ENCODE data around the gene FAM72B.
"Not testable (repeated sequence)": the region's sequence is repeated elsewhere in the genome, so short reads cannot be mapped to it uniquely, and the experiment has no call there.

The FAM72B gene

GRCh38 chr1:121199763-121200162, 15.6 kb upstream of the FAM72B start:
- DNase-seq = not testable (repeated sequence)

DNA sequence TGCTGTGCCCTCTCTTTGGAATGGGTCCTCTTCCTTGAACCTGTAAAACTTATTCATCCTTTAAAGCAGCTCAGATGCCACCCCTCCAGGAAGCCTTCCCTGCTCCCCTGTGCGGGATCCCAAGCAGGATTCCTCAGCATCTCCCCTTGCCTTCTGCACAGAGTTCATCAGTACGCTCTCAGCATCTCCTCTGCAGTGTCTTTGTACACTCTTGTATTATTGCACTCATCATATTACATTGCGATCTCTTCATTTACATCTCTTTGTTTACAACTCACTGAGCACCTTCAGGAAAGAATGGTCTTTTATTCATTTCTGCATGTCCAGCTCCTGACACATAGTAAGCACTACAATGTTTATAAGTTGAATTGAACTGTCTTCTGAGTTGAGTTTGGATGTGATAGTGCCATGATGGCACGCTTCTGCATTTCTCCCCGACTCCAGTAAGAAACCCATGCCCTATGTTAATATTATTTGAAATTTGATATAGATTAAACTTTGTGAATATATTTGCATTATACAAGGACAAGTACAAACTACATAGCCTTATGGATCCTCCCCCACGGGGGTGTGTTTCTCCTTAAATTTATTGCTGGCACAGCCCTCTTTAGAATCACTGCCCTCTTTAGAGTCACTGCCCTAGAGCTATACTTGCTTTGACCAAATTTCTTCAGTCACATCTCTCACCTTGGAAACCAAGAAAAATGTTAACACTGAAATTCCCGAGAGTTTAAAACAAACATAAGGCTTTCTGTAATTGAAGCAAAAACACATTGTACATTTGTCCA, 13.1 kb upstream of the FAM72B start:
- DNase-seq = not testable (repeated sequence)

DNA sequence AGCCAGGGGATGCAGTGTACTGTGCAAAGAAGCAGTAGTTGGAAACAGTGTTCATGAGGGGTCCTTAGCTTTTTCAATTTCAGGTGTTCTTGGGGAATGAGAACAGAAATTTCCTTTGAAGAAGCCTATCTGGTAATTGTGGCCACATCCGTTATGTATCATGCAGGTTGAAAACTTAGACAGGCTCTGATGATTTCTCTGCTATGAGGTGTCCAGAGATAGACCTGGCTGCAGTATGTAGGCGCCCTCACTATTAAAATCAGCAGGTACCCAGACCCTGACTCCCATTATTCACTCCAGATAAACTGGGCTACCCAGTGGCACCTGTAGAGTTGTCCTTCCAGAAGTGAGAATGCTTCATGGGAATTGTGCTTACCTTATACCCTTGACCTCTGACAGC, 8.4 kb upstream of the FAM72B start:
- not testable (repeated sequence) for DNase-seq

DNA sequence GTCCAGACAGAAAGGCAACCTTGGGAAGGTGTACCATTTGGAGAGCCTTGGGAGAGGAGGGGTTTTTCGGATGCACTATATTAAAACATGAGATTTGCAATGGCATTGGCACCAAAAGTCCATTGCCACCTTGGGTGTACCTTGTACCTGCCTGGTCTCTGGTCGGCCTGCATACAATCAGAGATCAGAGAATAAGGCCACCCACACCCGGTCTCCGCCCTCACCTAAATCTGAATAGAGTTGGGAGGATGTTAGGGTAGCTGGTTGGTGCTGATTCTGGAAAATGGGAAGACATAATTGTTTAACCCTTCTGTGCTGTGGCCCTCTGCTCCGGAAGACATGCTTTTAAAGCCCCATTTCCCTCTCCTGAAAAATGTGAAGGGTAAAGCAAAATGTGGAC, 3.8 kb upstream of the FAM72B start:
- DNase-seq = not testable (repeated sequence)

- DNase-seq = not testable (repeated sequence)
Observed at GRCh38 chr1:121186191-121186590, 2.1 kb upstream of the FAM72B start.

GRCh38 chr1:121185140-121185708, 1.1 kb upstream of the FAM72B start:
- not testable (repeated sequence) for DNase-seq

- not testable (repeated sequence) for DNase-seq
Observed at GRCh38 chr1:121183867-121184266, 273 bp downstream of the FAM72B start.

DNA sequence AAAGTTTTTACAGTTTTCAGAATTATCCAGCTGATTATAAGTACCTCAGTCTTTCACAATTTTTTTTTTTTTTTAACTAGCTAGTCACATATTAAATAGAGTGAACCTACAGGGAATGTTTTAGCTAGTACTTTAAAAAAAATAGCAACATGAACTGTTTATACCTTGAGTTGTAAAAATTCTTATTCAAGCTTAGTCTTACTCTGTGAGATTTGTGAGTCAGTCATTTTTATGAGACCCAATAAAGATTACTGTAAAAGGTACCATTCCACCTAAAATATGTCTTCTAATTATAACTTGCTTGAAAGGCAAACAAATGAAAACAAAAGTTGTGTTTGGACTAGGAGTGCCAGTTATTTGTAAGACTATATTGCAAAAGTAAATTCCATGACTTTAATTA, 5.9 kb downstream of the FAM72B start:
- DNase-seq = not testable (repeated sequence)

DNA sequence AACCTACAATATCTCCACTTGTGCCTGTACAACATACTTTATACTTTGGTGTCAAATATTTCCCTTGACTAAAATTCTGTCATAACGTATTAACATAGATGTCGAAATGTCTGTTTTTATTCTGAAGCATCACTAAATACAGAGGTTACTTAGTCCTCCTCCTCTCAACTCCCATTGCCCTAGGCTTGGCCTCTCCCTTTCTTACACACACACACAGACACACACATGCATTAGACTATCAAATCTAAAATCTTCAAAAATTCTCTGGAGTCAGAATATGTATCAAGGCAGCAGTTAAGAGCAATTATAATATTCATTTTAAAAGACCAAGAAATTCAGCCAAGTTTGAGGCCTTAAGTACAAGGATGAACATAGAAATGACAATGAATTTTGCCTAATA, 7.5 kb downstream of the FAM72B start:
- DNase-seq = not testable (repeated sequence)

DNA sequence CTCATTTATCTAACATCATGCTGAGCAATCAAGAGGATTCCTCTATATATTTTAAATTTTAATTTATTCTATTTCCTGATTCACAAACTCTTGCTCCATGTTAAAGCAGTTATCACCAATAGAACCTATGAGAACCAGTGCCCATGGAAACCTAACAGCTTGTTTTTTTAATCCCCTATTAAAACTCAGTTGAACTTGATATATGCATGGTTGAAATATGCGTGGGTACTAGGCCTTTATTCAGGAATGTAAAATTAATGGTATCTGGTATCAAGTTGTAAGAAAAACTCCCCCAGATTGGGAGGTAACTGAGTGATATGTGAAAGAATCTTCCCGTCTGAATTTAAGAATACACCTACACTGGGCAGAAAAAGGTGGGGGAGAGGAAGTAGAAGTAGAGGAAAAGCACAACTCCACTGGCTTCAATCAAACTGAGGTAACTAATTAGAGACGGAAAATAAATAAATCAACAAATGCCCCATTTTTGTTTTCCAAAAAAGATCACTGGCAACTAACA, 15.9 kb downstream of the FAM72B start:
- DNase-seq = not testable (repeated sequence)

GRCh38 chr1:121167225-121167738, 16.9 kb downstream of the FAM72B start:
- DNase-seq = not testable (repeated sequence)

- not testable (repeated sequence) for DNase-seq
Observed at GRCh38 chr1:121165296-121165695, 18.8 kb downstream of the FAM72B start.

DNA sequence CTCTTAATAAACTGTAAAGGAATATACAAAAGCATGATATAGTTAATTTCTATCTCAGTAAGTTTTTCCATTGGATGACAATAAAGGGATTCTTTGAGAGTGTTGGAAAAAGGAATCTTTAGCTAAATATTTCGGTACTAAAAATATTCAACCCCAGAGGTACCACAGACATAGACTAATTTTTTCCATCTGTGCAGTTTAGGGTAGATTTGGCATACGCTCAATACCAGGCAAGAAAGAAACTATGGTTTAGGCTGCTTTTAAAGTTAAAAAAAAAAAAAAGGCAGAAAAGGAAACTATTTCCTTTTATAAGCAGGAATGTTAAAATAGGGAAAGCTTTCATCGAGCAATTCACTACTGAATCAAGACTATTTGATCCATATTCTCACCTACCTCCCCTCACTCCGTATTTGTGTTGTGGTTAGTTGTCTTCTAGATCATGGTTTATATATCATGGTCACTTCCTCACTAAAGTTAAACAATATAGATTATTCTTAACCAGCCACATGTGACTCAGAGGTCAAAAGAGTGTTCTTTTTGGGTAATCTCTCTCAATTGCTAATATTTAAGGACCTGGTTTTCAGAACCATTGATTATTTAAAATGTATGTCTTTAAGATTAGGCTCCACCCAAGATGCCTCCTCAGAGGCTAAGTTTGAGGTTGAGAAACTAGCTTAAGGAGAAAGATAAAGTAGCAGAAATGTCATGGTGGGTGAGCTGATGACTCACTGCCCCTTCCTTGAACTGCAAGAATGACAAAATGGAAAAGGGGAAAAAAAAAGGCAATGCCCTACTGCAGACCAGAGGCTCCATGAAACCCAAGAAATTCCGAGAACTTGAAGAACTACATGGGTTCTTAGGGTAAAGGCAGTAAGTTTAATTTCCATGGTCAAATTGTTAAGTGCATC, 20.0 kb downstream of the FAM72B start:
- not testable (repeated sequence) for DNase-seq

DNA sequence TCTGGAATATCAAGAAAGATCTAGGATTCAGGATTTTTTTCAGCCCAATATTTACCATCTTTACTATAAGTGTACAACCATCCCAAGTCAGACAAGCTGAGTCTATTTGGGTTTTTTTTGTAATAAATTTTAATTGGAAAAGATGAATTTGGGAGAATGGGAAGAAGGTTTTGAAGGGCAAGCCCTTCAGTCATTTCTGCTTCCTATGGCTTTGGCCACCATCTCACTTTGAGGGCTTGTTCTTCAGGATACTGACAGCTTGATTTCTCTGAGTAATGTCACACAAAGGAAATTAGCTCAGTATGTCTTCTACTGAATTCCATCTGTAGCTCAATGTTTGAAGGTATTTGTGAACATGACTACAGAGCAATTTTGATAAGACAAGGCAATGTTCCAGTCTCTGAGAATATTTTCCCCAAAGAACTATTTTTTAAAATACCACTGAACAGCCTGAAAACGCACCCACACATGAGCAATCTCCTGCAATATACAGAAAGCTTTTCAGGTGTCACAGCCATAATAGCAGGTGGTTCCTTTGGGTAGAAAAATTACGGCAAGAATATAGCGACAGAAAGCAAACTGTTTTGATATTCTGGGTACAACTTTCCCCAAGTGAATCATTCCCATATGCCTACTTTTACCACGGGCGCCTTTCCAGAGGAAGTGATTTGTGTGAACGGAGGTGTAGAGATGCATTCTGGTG, 22.8 kb downstream of the FAM72B start:
- not testable (repeated sequence) for DNase-seq

- not testable (repeated sequence) for DNase-seq
Observed at GRCh38 chr1:121160118-121160517, 24.0 kb downstream of the FAM72B start.

DNA sequence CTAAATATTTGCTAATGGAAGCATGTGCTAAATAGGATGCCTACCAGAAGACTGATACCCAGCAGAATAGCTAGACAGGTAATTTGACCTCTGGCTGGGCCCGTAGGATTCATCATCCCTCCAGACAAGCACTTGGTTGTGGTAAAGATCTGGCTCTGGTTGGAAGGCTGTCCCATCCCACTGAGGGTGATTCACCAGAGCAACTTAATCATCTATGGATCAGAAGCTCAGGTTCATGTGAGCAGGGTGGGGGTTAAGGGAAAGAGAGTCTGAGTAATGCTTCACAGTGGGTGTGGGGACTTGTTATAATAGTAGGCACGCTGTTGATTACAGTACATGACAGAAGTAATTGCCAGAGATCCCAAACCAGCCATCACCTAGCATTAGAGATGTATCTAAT, 26.5 kb downstream of the FAM72B start:
- not testable (repeated sequence) for DNase-seq

GRCh38 chr1:121156958-121157603, 27.1 kb downstream of the FAM72B start:
- DNase-seq = not testable (repeated sequence)

DNA sequence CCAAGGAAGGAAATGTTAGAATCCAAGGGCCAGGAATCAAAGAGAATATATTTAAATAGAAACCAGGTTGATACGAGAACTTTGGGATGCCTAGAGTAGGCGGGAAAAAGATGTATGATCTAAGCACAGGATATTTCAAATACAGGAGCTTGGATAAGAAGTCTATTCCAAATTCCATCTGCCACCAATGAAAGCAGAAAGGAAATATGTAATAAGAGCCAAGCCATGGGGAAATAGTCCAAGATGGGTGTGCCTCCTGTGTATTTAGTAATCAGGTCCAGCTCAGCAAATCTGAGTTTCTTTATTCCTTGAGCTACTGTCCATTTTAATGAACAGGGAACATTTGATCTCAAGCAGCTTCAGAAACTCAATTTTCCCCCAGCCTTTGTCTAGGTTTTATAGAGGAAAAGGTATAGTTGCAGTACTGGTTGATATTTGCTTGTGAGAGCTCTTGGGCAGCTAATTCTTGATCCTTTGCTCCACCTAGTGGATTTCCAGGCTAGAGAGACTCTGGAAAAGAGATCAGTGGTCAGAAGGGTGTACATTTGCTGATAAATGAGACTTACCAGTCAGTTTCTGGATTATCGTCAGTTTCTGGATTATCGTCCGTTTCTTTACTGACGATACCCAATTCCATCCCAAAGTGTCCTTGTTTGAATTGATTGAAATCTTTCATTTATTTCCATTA, 28.3 kb downstream of the FAM72B start:
- DNase-seq = not testable (repeated sequence)

GRCh38 chr1:121154811-121155210, 29.3 kb downstream of the FAM72B start:
- DNase-seq = not testable (repeated sequence)

DNA sequence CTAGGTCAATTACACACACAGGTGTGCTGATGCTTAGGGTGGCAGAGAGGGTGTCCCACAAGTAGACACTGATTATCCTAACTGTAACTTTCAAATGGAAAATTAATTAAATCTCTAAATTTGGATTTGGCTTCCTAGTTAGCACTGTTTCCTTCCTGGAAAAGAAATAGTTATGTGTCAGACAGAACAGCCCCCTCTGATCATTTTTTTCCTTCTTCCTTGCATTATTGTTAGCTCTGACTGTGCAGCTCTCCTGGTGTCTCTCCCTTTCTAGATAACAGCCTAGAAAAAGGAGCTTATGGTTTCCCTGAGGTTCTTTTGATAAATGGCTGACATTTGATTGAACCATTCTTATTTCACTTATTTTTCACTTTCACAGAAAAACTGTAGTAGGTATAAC, 31.4 kb downstream of the FAM72B start:
- not testable (repeated sequence) for DNase-seq

DNA sequence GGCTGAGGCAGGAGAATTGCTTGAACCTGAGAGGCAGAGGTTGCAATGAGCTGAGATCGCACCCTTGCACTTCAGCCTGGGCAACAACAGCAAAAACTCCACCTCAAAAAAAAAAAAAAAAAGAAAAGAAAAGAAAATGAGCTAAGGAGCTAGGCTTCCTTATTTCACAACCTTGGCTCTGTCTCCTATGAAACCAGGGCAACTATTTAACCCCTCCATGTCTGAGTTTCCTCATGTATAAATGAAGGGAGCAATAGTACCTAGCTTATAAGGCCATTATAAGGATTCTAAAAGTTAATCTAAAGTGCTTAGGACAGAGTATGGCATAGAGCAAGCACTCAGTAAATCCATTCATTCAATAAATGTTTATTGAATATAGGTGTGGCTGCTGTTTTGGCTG, 32.8 kb downstream of the FAM72B start:
- DNase-seq = not testable (repeated sequence)
